LHCN-M2 (cell line): ENCODE results near the gene TNFAIP8L3. TPM values are rescaled to one million over a fixed set of nuclear protein-coding genes. Genes with fewer than 3 reads are reported as not detected.

Experiments used
- total RNA-seq: library from RNA; depleted of rRNA; stranded (reverse); fragments of >200 nt; gene quantifications from 2 replicates; pipeline ENCODE4 v1.2.3, GENCODE V29; 2014; rRNA removed

TNFAIP8L3 gene
- total RNA-seq, 1 experiment from 2014 or later = 162 TPM

Other genes with a start within 250 kb of the TNFAIP8L3 start
- gene AP4E1, start 186.2 kb downstream of the TNFAIP8L3 start, total RNA-seq = 14.6 and 17.2 TPM in 2 replicates
- gene CYP19A1, start 243.7 kb upstream of the TNFAIP8L3 start, total RNA-seq = 2.6 TPM in 2 replicates
- gene GLDN, start 246.7 kb upstream of the TNFAIP8L3 start, total RNA-seq = not detected in 2 replicates